GM12878 (cell line): ENCODE data around the gene CAPZB. TPM values are rescaled to one million over a fixed set of nuclear protein-coding genes. Genes with fewer than 3 reads are reported as not detected.

Experiments
- ATAC-seq: fragments of 200-7000 bp; cut with Tn5 transposase; 3 replicates; pipeline ENCODE4 v1.9.1; 2020; ENCODE audit warnings: mild to moderate bottlenecking, moderate library complexity
- BruUV-seq: library from RNA; stranded (reverse); fragments of 400-500 nt; replicated peaks from 2 replicates; lab custom pipeline; 2021; lab: Mats Ljungman, UMichigan
- CTCF ChIA-PET: fragments of 300-600 bp; sonication (Branson Sonifier 250); formaldehyde crosslinking; extraction: SDS; loops from one replicate; lab custom pipeline; 2021; ENCODE audit warnings: inconsistent platforms; lab: Yijun Ruan, JAX
- POLR2A ChIA-PET: fragments of 350-600 bp; formaldehyde crosslinking; extraction: SDS; loops from one replicate; lab custom pipeline; 2021; ENCODE audit warnings: inconsistent platforms; lab: Charles Lee
- RAD21 ChIA-PET: fragments of 300-600 bp; sonication (Branson Sonifier 250); formaldehyde crosslinking; loops from one replicate; lab custom pipeline; 2023; ENCODE audit warnings: antibody characterized with exemption; ENCODE audit not compliant: unreplicated experiment; lab: Charles Lee
- SMC1A ChIA-PET: fragments of 300-600 bp; sonication (Branson Sonifier 250); formaldehyde crosslinking; loops from one replicate; lab custom pipeline; 2023; ENCODE audit not compliant: unreplicated experiment, uncharacterized antibody; lab: Charles Lee
- DNase-seq: peaks from one replicate; pipeline ENCODE4 v3.0.0-alpha.2; 2011; ENCODE audit warnings: low read depth, low spot score
- FAIRE-seq: peaks from 3 replicates; lab custom pipeline; 2011; peaks lifted over from hg19 to GRCh38; lab: Jason Lieb, UNC
- H2AFZ ChIP-seq: 2 replicates; pipeline ENCODE4 v1.6.0; 2011; ENCODE audit warnings: low read depth, low read length, control low read depth; ENCODE audit not compliant: control insufficient read depth
- H3K27ac ChIP-seq: 2 replicates; pipeline ENCODE4 v1.5.1; 2011; ENCODE audit warnings: control low read depth; ENCODE audit not compliant: control insufficient read depth, insufficient read depth
- H3K27me3 ChIP-seq, 2 experiments: replicated peaks in 1 of 2; 2 replicates each; pipeline versions ENCODE4 v1.6.0 to v1.6.1; 2011; ENCODE audit warnings: low read length in 1 of 2; ENCODE audit not compliant: control insufficient read depth in 2 of 2, insufficient read depth in 2 of 2
- H3K36me3 ChIP-seq, 2 experiments: 2 replicates each; pipeline ENCODE4 v1.5.1; 2011; ENCODE audit warnings: low read length in 1 of 2; ENCODE audit not compliant: control insufficient read depth in 2 of 2, insufficient read depth in 2 of 2
- H3K4me1 ChIP-seq: 2 replicates; pipeline ENCODE4 v1.6.1; 2011; ENCODE audit warnings: mild to moderate bottlenecking, low read length, moderate library complexity, mixed read lengths; ENCODE audit not compliant: control insufficient read depth, insufficient read depth
- H3K4me2 ChIP-seq: 2 replicates; pipeline ENCODE4 v1.6.0; 2011; ENCODE audit warnings: control low read depth; ENCODE audit not compliant: control insufficient read depth, insufficient read depth
- H3K4me3 ChIP-seq: fragments of 200-600 bp; sonication (generic); 2 replicates; pipeline ENCODE4 v1.5.1; 2016
- H3K79me2 ChIP-seq: 2 replicates; pipeline ENCODE4 v1.6.0; 2011; ENCODE audit warnings: low read length; ENCODE audit not compliant: control insufficient read depth, insufficient read depth
- H3K9ac ChIP-seq: 2 replicates; pipeline ENCODE4 v1.8.0; 2011; ENCODE audit warnings: low read length, control low read depth, mixed read lengths; ENCODE audit not compliant: control insufficient read depth, insufficient read depth
- H3K9me3 ChIP-seq: replicated peaks from 3 replicates; pipeline ENCODE4 v1.5.1; 2011; ENCODE audit warnings: mild to moderate bottlenecking, low read length; ENCODE audit not compliant: control insufficient read depth, insufficient read depth
- H4K20me1 ChIP-seq: 2 replicates; pipeline ENCODE4 v1.6.0; 2011; ENCODE audit not compliant: control insufficient read depth, insufficient read depth
- ATF7 ChIP-seq: fragments of 450-650 bp; IDR thresholded peaks from 2 replicates; pipeline ENCODE4 v1.6.1; 2016; ENCODE audit warnings: low read depth, mild to moderate bottlenecking
- BCLAF1 ChIP-seq: fragments of 450-650 bp; IDR thresholded peaks from 2 replicates; pipeline ENCODE4 v1.6.1; 2017; ENCODE audit warnings: antibody characterized with exemption, mild to moderate bottlenecking, moderate library complexity
- E4F1 ChIP-seq: fragments of 450-650 bp; IDR thresholded peaks from 2 replicates; pipeline ENCODE4 v1.6.1; 2018; ENCODE audit warnings: borderline replicate concordance, mild to moderate bottlenecking; ENCODE audit not compliant: partially characterized antibody
- SMARCA5 ChIP-seq: fragments of 450-650 bp; IDR thresholded peaks from 2 replicates; pipeline ENCODE4 v1.6.1; 2017; ENCODE audit warnings: mild to moderate bottlenecking
- SPI1 ChIP-seq: IDR thresholded peaks from 2 replicates; pipeline ENCODE4 v1.6.1; 2011; ENCODE audit warnings: low read depth, mild to moderate bottlenecking, low read length, moderate library complexity, borderline replicate concordance; ENCODE audit not compliant: insufficient read depth
- TBL1XR1 ChIP-seq: IDR thresholded peaks from 2 replicates; pipeline ENCODE4 v1.6.1; 2012; ENCODE audit warnings: low read depth, low read length, improper control_type of control experiment
- ZBED1 ChIP-seq: IDR thresholded peaks from 2 replicates; pipeline ENCODE4 v1.6.1; 2016; ENCODE audit warnings: borderline replicate concordance
- WGBS: methylation state at CpG from one replicate; pipeline ENCODE4 v1.1.6; 2016; ENCODE audit warnings: low lambda C conversion rate; ENCODE audit not compliant: insufficient replicate concordance, insufficient coverage; ENCODE audit errors: missing lambda C conversion rate; 5-methylcytosine and 5-hydroxymethylcytosine counted together
- in situ Hi-C: fragments of 300-500 bp; cut with MboI; formaldehyde crosslinking; loops from 9 replicates; pipeline ENCODE4 v1.14.3; 2018; ENCODE audit warnings: mixed read lengths
- intact Hi-C: fragments of 100-400 bp; cut with micrococcal nuclease; formaldehyde crosslinking; loops from one replicate; pipeline ENCODE4 v1.14.2; 2022; ENCODE audit not compliant: unreplicated experiment
- polyA plus RNA-seq, 11 experiments: library from polyadenylated mRNA; depleted of rRNA in 4 of 11; unstranded in 6 of 11; stranded (reverse) in 5 of 11; fragments of >200 nt; fragmentation: Nextera tagmentation in 4 of 11; fragmentation: Illumina TruSeq in 1 of 11; extraction: Ambion mirVana in 4 of 11; extraction: Trizol in 1 of 11; gene quantifications; 1 replicate in 1 of 11; 2 replicates in 10 of 11; pipeline versions ENCODE4 v1.2.1 to v1.2.3, GENCODE V29; 2011 to 2016; ENCODE audit warnings: inconsistent platforms in 2 of 11, missing spikeins in 2 of 11, low read depth in 1 of 11
- total RNA-seq, 4 experiments: library from RNA; depleted of rRNA in 3 of 4; stranded (reverse); fragments of >200 nt in 3 of 4; fragmentation: Illumina TruSeq in 1 of 4; extraction: Trizol in 1 of 4; gene quantifications; 2 replicates each; pipeline versions ENCODE4 v1.2.1 to v1.2.3, GENCODE V29; 2013 to 2021

CAPZB gene
- total and polyA plus RNA-seq, 10 of the 15 experiments (the other 5 are each of a cell fraction or from before 2014, with no cell fraction given), result 104 to 454 (median 213) TPM

GRCh38 chr1:19532519-19532918, 47.2 kb upstream of the CAPZB start:
- H3K4me3 ChIP-seq, result no peak overlapping the region
- POLR2A ChIA-PET, result no interaction called here
- no peak overlapping the region for H3K4me2 ChIP-seq
- BruUV-seq, result no TSS peak
- 50% methylated on average over 4 of the region's 4 CpGs for WGBS
- no peaks in the 10 kb centered on the region for H3K4me1 ChIP-seq
- RAD21 ChIA-PET, result no interaction called here
- ATAC-seq (no peak), FAIRE-seq (no peak), DNase-seq (no peak)
- H3K27ac ChIP-seq, result no peak overlapping the region
- CTCF ChIA-PET, result no interaction called here
- intact Hi-C loops, result no loop called here
- H3K79me2 ChIP-seq, result no peaks in the 10 kb centered on the region
- no peaks in the 10 kb centered on the region for H3K27me3 ChIP-seq
- TF ChIP-seq BCLAF1, result no peak
- no peak for TF ChIP-seq SPI1
- TF ChIP-seq E4F1, result no peak
- no peak for TF ChIP-seq ATF7
- TF ChIP-seq SMARCA5, result no peak
- TF ChIP-seq TBL1XR1, result no peak
- no peak for TF ChIP-seq ZBED1
- H4K20me1 ChIP-seq, result no peaks in the 10 kb centered on the region
- SMC1A ChIA-PET, result no interaction called here
- H3K9ac ChIP-seq, result no peak overlapping the region
- no peak overlapping the region for H2AFZ ChIP-seq
- no peaks in the 10 kb centered on the region for H3K36me3 ChIP-seq
- peaks cover 2% of the 10 kb centered on the region; the same call in 1 of the 3 replicates for H3K9me3 ChIP-seq
- in situ Hi-C loops, result no loop called here
